ENCODE results near the gene ZKSCAN3.
A peak's percentile ranks its signal among the peaks of the same experiment; 100 is the strongest.
"Not testable (repeated sequence)": the region's sequence is repeated elsewhere in the genome, so short reads cannot be mapped to it uniquely, and the experiment has no call there.

The ZKSCAN3 gene

DNA sequence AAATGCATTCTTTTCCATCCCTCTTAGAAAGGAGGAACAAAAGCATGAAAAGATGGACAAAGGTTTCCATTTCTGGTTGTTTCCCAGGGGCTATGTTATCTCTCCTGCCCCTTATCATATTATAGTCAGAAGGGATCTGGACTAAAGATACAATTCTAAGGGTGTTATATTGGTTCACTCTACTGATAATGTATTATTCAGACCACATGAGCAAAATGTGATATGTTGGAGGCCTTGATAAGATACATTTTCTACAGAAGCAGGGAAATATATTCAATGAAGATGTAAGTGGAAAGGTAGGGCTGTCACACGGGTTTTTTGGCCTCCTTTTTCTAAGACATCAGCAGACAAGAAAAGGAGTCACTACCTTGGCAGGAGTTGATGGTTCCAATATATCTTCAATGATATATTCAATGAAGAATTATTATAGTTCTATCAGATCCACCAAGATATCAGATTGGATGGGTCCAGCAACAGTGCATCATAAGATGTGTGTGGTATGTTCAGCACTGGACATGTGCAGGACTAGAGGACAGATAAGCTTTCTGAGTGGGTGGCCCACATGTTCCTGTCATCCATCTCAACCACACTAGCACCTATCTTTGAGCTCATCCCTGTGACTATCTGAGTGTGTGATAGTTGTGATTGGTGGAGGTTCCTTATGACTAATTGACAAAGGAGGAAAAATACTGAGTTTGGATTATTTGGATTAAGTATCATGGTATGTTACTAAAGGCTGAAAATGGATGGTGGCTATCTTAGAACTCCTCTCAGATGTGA lies 5.7 kb upstream of the ZKSCAN3 start:
- DNase-seq (ENCODE audit: low spot score): no peak

DNA sequence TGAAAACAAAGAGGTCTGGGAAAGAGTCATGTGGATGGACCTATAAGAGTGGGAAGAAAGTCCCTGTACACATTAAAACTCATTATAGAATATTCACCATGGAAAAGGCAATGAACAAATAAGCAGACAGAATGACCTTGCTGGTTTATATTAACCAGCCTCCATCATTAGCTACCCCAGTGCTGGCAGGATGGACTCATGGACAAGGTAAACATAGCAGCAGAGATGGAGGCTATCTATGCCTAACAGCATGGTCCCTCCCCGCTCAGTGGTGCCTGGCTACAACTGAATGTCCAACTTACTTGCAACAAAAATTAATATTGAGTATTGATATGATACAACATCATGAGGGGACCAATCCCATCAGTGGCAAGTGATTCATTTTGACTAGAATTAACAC lies 4.5 kb upstream of the ZKSCAN3 start:
- no peak for DNase-seq (ENCODE audit: low spot score)

DNA sequence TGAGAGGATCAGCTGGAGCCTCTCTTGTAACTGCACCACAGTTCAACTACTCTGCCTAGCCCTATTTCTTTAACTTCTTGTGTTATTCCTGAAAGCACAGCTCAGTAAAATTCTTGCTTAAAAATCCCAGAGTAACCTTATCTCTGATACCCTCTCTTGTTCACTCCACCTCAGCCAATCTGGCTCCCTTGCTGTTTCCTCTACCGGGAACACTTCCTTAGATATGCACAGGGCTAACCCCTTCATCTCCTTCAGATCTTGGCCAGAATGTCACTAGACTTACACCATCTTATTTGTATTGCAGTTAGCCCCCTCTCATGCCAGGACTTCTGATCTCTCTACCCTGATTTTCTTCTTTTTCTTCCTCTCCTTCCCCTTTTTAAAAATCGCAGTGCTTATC lies 2.6 kb upstream of the ZKSCAN3 start:
- no peak for DNase-seq (ENCODE audit: low spot score)

DNA sequence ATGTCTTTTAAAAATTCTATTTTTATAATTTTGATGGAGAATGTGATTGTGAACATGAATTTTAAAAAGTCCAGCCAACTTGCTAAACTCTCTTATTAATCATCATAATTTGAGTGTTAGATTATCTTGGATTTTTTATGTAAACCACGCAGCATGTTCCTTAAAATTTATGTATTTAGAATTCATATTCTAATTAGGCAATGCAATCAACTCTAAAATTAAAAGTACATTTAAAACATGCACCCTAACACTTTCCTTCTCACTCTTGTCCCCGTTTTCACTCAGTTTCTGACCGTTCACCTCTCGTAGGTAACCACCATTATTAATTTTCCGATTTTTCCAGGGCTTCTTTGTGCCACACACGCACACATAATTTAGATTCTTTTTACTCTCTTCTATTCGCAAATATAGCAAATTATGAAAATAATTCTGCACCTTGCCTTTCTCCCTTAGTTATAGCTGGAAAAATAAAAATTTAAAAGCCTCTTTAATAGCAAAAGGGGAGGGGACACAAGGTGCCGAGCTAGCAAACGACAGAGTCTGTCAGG lies 329 bp upstream of the ZKSCAN3 start:
- DNase-seq (ENCODE audit: low spot score): no peak

DNA sequence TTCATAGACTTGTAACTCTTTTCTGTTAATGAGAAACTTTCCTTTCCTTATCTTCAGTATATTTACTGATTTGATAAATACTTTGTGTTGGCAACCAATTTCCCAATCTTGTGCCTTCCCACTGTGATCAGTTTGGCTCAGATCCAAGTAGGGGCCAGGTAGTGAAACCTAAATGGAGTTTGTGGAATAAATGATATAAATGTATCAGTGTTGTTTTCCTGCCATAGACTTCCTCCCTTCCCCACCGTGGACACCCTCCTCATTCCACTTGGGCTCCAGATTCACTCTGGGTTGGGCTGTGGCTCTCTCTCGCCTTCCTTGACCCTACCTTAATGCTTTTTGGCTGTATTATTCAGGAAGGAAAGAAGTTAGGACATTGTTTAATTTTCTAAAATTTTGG lies 1.3 kb downstream of the ZKSCAN3 start:
- no peak for DNase-seq (ENCODE audit: low spot score)

DNA sequence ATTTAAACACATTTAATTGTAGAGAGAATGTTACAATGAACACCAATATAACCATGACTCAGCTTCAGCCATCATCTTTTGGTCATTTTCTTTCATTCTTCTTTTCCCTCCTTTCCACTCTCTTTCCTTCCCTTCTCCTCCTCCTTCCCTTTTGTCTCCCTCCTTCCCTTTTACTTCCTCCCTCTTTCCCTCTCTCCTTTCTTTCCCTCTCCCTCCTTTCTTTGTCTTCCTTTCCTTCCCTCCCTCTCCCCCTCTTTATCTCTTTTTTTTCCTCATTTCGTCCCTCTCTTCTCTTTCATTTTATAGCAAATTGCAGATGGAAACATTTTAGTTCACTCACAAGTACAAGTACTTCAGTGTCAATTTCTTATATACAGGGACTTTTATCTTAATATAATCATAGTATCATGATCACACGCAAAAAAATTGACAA lies 1.8 kb downstream of the ZKSCAN3 start:
- DNase-seq (ENCODE audit: low spot score): no peak

DNA sequence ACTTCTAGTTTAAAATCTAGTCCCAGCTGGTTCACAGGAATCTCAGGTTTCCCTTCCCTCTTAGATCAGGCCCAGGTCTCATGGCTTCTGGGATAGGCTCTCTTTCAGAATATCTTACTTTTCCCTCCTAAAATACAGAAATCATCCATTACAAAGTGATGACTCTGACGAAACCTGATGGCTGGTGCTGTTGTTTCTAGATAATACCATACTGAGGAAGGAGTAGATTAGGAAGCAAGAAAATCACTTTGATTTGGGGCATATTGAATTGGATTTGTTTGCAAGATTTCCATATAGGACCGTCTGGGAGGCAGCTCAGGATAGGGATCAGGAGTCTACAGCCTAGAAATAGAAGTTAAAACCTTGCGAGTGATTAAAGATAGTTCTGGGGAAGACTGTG lies 3.6 kb downstream of the ZKSCAN3 start:
- no peak for DNase-seq (ENCODE audit: low spot score)

DNA sequence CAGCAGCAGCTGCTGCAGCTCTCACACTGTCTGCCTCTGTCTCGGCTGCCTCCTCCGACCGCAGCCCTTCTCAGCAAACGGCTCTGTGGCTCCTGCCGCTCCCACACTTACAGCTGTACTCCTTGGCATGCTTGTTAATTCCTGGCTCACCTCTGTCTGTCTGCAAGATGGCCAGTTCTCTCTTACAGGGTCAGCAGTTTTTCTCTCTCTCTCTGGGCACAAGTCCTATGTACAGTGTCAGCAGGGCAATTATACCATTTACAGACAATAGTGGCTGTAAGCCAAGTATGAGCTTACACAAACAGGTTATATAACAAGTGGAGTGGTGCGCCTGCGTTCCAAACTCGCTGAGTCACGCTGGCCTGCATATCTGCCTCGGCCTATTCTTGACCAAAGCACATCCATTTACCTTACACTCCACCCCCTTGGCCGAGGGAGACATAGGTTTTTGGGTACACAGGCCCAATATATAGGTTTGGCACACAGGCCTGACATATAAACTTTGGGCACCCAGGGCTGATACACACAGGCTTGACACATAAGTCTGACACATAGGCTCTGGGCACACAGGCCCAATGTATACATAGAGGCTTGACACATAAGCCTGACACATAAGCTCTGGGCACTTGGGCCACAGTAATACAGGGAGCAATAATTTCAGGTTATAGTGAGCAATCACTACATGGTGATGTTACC lies 4.4 kb downstream of the ZKSCAN3 start:
- DNase-seq (ENCODE audit: low spot score): peak; percentile 41

DNA sequence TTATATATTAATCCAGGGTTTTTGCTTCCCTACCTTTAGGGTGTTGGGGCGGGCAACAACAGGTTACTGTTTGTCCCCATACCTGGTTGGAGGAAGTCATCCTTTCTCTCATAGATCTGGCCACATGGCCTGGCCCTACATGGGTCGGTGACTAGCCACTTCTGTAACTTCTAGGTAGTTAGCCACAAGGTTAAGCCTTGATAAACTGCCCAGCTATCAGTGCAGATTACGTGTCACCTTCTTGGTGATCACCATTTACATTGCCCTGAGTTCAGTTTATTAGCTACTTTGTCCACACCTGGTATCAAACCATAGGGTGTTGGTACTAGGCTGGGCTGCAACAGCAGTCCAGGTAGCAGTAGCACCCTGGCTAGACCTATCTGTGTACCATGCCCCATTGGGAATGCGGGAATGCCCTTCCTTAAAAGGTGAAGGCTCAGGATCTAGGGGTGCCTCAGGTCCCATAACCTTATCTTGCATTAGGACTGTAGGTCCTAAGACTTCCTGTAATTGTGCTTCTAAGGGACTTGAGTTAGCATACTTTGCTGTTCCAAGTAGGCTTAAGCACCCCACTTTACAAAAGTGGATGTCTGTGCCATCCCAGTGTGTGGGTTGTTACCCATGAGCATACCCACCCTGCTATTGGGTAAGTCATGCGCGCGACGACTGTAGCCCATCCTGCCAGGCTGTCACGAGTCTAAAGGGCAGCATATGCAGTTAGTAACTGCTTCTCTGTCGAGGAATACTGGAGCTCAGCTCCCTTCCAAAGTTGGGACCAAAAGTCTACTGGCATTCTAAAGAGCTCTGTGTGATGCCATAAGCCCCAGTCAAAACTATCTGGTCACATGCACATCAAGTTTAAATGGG lies 5.2 kb downstream of the ZKSCAN3 start:
- DNase-seq (ENCODE audit: low spot score): no peak

DNA sequence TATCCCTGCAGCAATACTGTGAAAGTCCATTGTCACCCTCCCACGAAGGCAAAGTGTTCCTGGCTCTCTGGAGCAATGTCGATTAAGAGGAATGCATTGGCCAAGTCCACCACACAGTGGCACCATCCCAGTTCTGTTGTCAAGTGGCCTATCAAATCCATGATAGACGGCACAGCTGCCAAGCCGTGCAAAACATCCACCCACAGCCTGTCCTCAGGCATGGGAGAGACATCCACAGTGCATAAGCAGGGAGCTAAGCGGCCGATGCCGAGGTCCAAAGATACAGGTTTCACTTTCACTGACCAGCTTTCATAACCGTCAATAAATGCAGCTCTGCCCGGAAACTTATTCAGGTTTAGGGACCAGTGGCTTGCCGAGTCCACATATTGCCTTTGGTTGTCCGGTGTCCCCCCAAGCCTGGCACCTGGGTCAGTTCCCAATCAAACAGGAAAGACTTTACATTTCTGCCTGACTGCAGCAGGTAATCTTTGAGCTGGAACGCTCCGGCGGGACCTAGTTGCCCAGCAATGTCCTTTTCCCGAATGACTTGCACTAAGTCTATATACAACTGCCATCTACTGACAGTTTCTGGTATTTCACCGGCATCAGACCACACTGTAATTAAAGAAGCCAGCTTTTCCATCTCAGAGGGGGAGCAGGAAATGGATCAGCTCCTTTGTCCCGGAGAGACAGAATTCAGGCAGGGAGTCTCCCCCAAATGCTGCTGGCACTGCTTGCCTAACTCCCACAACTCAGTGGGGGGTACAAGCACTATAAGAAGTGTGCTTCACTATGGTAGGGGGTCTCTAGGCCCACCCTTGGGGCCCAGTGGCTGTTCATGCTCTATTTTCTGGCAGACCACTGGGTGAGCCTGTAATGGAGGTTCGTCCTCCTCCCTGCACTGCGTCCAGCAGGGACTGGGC lies 6.3 kb downstream of the ZKSCAN3 start:
- DNase-seq (ENCODE audit: low spot score): peak; percentile 93

DNA sequence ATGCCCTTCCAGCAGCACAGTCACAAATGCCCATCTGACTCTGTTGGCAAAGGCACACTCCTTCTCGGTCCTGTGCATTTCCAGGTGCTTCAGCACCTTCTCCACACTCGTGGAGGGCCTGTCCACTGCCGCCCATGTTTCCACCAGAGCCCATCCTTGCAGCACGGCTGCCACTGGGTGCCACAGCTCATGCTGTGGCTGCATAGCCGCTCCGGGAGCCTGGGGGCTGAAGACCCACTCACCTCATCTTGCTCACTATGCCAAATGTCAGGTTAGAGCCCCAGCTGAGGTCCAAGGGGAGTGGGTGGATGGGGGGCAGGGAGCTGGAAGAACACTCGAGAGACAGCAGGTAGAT lies 6.9 kb downstream of the ZKSCAN3 start:
- no peak for DNase-seq (ENCODE audit: low spot score)

DNA sequence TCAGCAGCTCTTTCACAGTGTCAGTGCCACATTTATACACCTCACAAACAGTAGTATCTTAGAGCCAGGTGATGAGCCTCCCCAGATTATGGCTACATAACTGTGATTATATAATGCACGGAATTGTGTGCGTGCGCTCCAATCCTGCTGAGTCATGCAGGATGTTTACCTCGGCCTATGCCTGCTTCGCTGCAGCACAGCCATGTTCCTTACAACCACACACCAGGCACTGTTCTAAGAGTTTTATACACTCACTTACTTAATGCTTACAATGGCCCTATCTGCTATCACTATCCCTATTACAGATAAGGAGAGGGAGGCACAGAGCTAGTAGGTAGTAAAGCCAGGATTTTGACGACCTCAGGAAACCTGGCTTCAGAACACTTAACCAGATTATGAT lies 7.3 kb downstream of the ZKSCAN3 start:
- peak; percentile 20 for DNase-seq (ENCODE audit: low spot score)

DNA sequence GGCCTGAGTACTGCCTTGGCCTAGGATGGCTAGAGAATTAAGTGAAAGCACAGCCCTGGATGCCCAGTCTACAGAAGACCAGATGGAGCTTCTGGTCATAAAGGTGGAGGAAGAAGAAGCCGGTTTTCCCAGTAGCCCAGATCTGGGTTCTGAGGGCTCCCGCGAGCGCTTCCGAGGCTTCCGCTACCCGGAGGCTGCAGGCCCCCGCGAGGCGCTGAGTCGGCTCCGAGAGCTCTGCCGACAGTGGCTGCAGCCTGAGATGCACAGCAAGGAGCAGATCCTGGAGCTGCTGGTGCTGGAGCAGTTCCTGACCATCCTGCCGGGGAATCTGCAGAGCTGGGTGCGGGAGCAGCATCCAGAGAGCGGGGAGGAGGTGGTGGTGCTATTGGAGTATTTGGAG lies 9.8 kb downstream of the ZKSCAN3 start:
- DNase-seq (ENCODE audit: low spot score): not testable (repeated sequence)

DNA sequence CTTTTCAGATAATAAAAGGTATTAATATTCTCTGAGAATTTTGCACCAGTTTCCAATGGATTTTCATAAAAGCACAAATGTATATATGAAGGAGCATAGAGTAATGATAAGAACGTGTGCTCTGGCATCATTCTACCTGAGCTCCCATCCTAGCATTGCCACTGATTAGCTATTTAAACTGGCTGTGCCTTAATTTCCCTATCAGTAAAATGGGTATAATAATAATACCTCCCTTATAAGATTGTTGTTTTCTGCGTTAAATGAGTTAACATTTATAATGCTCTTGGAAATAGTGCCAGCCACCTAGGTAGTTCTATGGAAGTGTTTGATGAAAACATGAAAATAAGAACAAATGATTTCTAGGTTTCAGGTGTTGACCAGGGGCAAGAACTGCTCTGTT lies 11.2 kb downstream of the ZKSCAN3 start:
- DNase-seq (ENCODE audit: low spot score): no peak

DNA sequence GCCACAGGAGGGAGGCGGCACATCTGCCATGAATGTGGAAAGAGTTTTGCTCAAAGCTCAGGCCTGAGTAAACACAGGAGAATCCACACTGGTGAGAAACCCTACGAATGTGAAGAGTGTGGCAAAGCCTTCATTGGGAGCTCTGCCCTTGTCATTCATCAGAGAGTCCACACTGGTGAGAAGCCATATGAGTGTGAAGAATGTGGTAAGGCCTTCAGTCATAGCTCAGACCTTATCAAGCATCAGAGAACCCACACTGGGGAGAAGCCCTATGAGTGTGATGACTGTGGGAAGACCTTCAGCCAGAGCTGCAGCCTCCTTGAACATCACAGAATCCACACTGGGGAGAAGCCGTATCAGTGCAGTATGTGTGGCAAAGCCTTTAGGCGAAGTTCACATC lies 15.8 kb downstream of the ZKSCAN3 start:
- DNase-seq (ENCODE audit: low spot score): not testable (repeated sequence)

DNA sequence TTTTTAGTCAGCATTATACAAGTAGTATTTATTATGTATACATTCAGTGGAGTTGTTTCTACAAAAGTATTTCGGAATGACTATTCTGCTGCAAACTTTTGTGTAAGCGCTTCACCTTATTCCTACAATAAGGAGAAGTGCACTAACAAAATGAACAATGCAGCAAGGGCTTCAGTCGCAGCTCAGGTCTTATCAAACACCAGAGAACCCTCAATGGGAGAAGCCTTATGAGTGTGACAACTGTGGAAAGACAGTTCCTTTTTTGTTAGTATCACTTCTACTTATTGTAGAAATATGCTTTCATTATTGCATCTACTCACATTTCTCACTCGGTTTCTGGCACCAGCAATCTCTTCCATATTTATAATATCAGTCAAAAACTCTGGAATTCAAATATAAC lies 18.8 kb downstream of the ZKSCAN3 start:
- DNase-seq (ENCODE audit: low spot score): no peak

DNA sequence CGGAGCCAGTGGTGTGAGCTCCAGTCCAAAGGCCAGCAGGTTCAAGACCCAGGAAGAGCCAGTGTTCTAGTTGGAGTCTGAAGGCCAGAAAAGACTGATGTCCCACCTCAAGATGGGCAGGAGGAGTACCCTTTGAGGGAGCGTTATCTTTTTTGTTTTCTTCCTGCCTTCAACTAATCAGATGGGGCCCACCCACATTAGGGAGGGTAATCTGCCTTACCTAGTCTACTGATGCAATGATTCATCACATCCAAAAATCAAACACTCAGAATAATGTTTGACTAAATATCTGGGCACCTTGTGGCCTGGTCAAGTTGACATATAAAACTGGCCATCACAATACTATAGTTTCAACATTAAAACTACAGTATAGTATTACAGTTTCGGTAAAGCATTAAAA lies 19.7 kb downstream of the ZKSCAN3 start:
- no peak for DNase-seq (ENCODE audit: low spot score)

DNA sequence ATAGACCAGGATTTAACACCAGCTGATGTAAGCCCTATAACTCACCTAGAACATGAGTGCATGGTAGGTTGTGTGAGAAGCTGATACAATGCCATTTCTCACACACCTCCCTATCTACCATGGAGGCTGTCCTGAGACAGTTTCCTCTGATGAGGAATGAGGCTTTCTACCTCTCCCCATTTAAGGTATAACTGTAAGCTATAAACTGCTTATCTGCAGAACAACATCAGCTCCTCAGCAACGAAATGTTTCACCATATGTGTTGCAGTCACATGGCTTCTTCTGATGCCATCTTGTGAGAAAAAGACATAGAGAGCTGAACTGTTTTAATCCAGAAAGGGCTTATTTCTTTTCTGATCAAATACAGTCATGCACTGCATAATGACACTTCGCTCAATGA lies 20.7 kb downstream of the ZKSCAN3 start:
- DNase-seq (ENCODE audit: low spot score): no peak

DNA sequence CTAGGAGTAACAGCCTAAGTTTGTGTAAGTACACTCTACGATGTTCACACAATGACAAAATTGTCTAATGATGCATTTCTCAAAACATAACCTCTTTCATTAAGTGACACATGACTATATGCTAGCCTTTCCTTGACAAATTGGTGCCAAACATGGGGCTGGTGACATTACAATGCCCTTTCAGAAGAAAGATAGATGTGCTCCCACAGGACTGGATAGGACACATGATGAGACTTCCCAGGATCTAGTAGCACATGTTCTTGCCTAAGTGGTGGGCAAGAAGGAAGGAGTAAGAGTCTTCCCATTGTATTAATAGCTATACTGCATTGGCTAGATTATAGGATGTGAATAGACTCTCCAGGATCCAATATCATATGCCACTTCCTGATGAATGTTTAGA lies 21.5 kb downstream of the ZKSCAN3 start:
- DNase-seq (ENCODE audit: low spot score): no peak

DNA sequence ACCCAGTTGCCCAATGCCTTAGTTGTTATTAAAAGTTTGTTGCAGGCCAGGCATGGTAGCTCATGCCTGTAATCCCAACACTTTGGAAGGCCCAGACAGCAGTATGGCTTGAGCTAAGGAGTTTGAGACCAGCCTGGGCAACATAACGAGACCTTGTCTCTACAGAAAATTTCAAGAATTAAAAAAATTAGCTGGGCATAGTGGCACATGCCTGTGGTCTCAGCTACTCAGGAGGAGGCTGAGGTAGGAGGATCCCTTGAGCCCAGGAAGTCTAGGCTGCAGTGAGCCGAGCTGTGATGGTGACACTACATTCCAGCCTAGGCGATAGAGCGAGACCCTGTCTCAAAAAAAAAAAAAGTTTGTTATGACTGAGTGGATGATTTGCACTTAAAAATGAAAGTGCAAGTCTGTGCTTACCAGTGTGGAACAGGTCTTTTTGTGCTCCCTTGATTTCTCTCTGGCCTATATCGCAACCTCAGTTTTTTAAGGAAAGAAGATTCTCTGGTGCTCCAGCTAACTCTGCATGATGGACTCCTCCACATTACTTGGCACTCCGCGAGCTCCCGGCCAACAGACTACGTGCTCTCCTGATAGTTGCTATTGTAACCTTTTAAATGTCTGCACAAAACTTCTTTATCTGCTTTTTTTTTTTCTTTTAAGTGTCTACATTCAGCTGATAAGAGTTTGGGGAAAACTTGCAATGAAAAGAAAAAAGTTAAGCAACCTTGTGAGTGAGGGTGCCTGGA lies 22.1 kb downstream of the ZKSCAN3 start:
- DNase-seq (ENCODE audit: low spot score): no peak

DNA sequence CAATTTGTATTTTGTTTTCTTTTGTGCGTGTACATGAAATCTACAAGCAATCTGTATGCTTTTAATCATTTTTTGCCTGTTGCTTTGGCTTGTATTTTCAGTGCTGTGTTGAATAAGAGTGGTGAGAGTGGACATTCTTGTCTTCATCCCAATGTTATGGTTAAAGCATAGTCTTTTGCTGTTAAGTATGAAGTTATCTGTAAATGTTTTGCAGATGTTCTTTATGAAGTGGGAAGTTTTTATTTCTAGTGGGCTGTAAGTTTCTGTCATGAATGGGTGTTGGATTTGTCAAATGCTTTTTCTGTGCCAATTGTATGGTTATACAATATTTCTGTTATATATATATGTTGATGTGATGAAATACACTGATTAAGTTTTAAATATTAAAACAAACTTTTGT lies 24.2 kb downstream of the ZKSCAN3 start:
- DNase-seq (ENCODE audit: low spot score): no peak

Data from Ammon's horn (tissue), 1 donor.